K562 (cell line): ENCODE data around the gene SKOR1. TPM values are rescaled to one million over a fixed set of nuclear protein-coding genes. Genes with fewer than 3 reads are reported as not detected.

Source experiments
- BACH1 ChIP-seq: fragments of 200-800 bp; sonication (Bioruptor generic); IDR thresholded peaks from 2 replicates; pipeline ENCODE4 v1.6.1; 2016; ENCODE audit warnings: missing genetic modification characterization, missing compliant biosample characterization
- BCOR ChIP-seq: fragments of 450-650 bp; IDR thresholded peaks from 2 replicates; pipeline ENCODE4 v1.6.1; 2016
- CAMTA2 ChIP-seq: fragments of 250-450 bp; sonication (Bioruptor Pico); conservative IDR thresholded peaks from 2 replicates; pipeline ENCODE4 v1.5.1; 2022
- KLF6 ChIP-seq: fragments of 250-450 bp; sonication (Bioruptor Pico); IDR thresholded peaks from 2 replicates; pipeline ENCODE4 v1.4.0; 2020; ENCODE audit warnings: mild to moderate bottlenecking, moderate library complexity, borderline replicate concordance
- MXI1 ChIP-seq: IDR thresholded peaks from 2 replicates; pipeline ENCODE4 v1.6.1; 2011; ENCODE audit warnings: low read depth, mild to moderate bottlenecking, improper control_type of control experiment, low read length
- NFE2 ChIP-seq: IDR thresholded peaks from 2 replicates; pipeline ENCODE4 v1.6.1; 2014; ENCODE audit warnings: antibody characterized with exemption, low read depth
- NFE2L1 ChIP-seq: fragments of 450-650 bp; IDR thresholded peaks from 2 replicates; pipeline ENCODE4 v1.6.1; 2016; ENCODE audit warnings: missing genetic modification characterization, low read depth, mild to moderate bottlenecking, missing compliant biosample characterization, moderate library complexity, borderline replicate concordance
- NUFIP1 ChIP-seq: fragments of 450-650 bp; IDR thresholded peaks from 2 replicates; pipeline ENCODE4 v1.6.1; 2018; ENCODE audit not compliant: partially characterized antibody
- POLR2A ChIP-seq: fragments of 450-650 bp; conservative IDR thresholded peaks from 2 replicates; pipeline ENCODE4 v1.6.1; 2016
- POLR2AphosphoS2 ChIP-seq: IDR thresholded peaks from 2 replicates; pipeline ENCODE4 v1.6.1; 2012; ENCODE audit warnings: low read length, improper control_type of control experiment
- SNIP1 ChIP-seq: fragments of 450-650 bp; IDR thresholded peaks from 2 replicates; pipeline ENCODE4 v1.7.1; 2017; ENCODE audit warnings: low read depth, mild to moderate bottlenecking
- SOX6 ChIP-seq: fragments of 450-650 bp; IDR thresholded peaks from 2 replicates; pipeline ENCODE4 v1.6.1; 2014; ENCODE audit warnings: mild to moderate bottlenecking
- TAF7 ChIP-seq: fragments of 450-650 bp; IDR thresholded peaks from 2 replicates; pipeline ENCODE4 v1.6.1; 2016; ENCODE audit warnings: missing genetic modification characterization, missing compliant biosample characterization
- XRCC5 ChIP-seq: fragments of 200-400 bp; formaldehyde crosslinking; IDR thresholded peaks from 2 replicates; pipeline ENCODE4 v1.6.1; 2017; ENCODE audit warnings: low read depth, mild to moderate bottlenecking, low read length
- ZBTB8A ChIP-seq: fragments of 450-650 bp; IDR thresholded peaks from 2 replicates; pipeline ENCODE4 v1.6.1; 2018; ENCODE audit warnings: mild to moderate bottlenecking, moderate library complexity; ENCODE audit not compliant: partially characterized antibody
- ZEB2 ChIP-seq: fragments of 450-650 bp; IDR thresholded peaks from 2 replicates; pipeline ENCODE4 v1.6.1; 2016
- ZFP36 ChIP-seq: fragments of 150-350 bp; IDR thresholded peaks from 2 replicates; pipeline ENCODE4 v1.6.1; 2018; ENCODE audit warnings: low read length, low read depth; ENCODE audit not compliant: partially characterized antibody
- ZNF316 ChIP-seq: fragments of 450-650 bp; IDR thresholded peaks from 2 replicates; pipeline ENCODE4 v1.6.1; 2016
- polyA plus RNA-seq, 8 experiments: library from polyadenylated mRNA; depleted of rRNA in 4 of 8; stranded (reverse) in 5 of 8; unstranded in 3 of 8; fragments of >200 nt; fragmentation: Nextera tagmentation in 2 of 8; fragmentation: Illumina TruSeq in 1 of 8; extraction: Ambion mirVana in 2 of 8; extraction: Trizol in 1 of 8; gene quantifications; 2 replicates each; pipeline versions ENCODE4 v1.2.1 to v1.2.3, GENCODE V29; 2011 to 2014; ENCODE audit warnings: inconsistent platforms in 1 of 8, missing spikeins in 1 of 8
- total RNA-seq, 7 experiments: library from RNA; depleted of rRNA in 6 of 7; stranded (reverse); fragments of >200 nt in 6 of 7; fragmentation: Illumina TruSeq in 2 of 7; extraction: Trizol in 2 of 7; gene quantifications; 2 replicates each; pipeline versions ENCODE4 v1.2.1 to v1.2.3, GENCODE V29; 2011 to 2021; ENCODE audit warnings: low replicate concordance in 1 of 7
- TF ChIP-seq, protein P1 (sequence below): fragments of 450-650 bp; IDR thresholded peaks from 2 replicates; pipeline ENCODE4 v1.6.1; 2014; ENCODE audit warnings: low read depth, mild to moderate bottlenecking, moderate library complexity, borderline replicate concordance
- TF ChIP-seq, protein P2 (sequence below): fragments of 200-400 bp; formaldehyde crosslinking; IDR thresholded peaks from 2 replicates; pipeline ENCODE4 v1.6.1; 2017; ENCODE audit warnings: mild to moderate bottlenecking, low read depth, low read length, moderate library complexity
- TF ChIP-seq, protein P3 (sequence below): fragments of 450-650 bp; IDR thresholded peaks from 2 replicates; pipeline ENCODE4 v1.6.1; 2016; ENCODE audit warnings: low read depth, mild to moderate bottlenecking, moderate library complexity
- TF ChIP-seq, protein P4 (sequence below): fragments of 200-800 bp; sonication (Bioruptor generic); IDR thresholded peaks from 2 replicates; pipeline ENCODE4 v1.6.1; 2017; ENCODE audit warnings: missing genetic modification characterization, missing compliant biosample characterization
- TF ChIP-seq, protein P5 (sequence below): fragments of 250-450 bp; sonication (Bioruptor Pico); IDR thresholded peaks from 2 replicates; pipeline ENCODE4 v1.8.0; 2022; ENCODE audit warnings: moderate library complexity, mild to moderate bottlenecking, inconsistent platforms

Gene SKOR1
- total and polyA plus RNA-seq, 9 of the 15 experiments (the other 6 are each of a cell fraction or from before 2014, with no cell fraction given) = 0.04 to 0.41 (median 0.09) TPM; not detected in 3

DNA sequence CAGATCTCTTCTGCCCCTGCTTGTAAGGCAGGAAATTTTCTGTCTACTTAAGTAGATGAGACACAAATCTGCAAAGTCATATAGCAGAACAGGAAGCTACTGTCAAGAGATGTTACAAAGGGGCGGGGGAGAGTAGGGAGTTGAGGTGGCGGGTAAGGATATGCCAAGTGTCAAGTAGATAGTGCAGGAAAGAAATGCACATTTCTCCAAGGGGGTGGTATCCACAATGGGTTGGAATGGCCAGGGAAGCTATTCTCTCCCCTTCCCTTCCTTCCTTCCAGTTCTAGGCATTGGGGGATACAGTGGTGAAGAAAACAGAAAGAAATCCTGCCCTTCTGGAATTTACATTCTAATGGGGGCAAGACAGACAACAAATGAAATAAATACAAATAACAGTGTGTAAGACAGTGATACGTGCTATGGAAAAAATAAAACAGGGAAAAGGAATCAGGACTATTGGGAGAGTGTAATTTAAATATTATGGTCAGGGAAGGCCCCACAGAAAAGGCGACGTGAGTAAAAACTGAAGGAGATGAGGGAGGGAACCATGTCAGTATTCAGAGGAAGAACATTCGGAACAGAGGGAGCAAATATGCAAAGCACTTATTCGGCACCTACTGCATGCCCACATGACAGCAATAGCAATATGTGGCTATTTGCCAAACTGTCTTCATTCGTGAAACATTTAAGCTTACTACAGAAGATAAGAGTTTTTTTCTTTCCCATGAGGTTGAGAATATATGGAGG is 57.4 kb downstream of the SKOR1 start (continued):
- TF ChIP-seq, protein P1, sequence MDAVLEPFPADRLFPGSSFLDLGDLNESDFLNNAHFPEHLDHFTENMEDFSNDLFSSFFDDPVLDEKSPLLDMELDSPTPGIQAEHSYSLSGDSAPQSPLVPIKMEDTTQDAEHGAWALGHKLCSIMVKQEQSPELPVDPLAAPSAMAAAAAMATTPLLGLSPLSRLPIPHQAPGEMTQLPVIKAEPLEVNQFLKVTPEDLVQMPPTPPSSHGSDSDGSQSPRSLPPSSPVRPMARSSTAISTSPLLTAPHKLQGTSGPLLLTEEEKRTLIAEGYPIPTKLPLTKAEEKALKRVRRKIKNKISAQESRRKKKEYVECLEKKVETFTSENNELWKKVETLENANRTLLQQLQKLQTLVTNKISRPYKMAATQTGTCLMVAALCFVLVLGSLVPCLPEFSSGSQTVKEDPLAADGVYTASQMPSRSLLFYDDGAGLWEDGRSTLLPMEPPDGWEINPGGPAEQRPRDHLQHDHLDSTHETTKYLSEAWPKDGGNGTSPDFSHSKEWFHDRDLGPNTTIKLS = peak; percentile 57; the same call in 1 of the 2 replicates
- TF ChIP-seq ZBTB8A (no peak), MXI1 (no peak), ZNF316 (peak; percentile 97), BCOR (no peak), ZFP36 (peak; percentile 27), SNIP1 (no peak), ZEB2 (peak; percentile 71), NFE2 (peak; percentile 99), TAF7 (tag) (no peak), XRCC5 (no peak), BACH1 (tag) (0 out of 2 replicates have a peak, but pooled peaks have one; percentile 80), SOX6 (peak; percentile 71), CAMTA2 (no peak), NUFIP1 (no peak), KLF6 (no peak; the same call in 1 of the 2 replicates), NFE2L1 (tag) (peak; percentile 57; the same call in 1 of the 2 replicates), POLR2A (no peak), POLR2AphosphoS2 (no peak)
- TF ChIP-seq, protein P2, sequence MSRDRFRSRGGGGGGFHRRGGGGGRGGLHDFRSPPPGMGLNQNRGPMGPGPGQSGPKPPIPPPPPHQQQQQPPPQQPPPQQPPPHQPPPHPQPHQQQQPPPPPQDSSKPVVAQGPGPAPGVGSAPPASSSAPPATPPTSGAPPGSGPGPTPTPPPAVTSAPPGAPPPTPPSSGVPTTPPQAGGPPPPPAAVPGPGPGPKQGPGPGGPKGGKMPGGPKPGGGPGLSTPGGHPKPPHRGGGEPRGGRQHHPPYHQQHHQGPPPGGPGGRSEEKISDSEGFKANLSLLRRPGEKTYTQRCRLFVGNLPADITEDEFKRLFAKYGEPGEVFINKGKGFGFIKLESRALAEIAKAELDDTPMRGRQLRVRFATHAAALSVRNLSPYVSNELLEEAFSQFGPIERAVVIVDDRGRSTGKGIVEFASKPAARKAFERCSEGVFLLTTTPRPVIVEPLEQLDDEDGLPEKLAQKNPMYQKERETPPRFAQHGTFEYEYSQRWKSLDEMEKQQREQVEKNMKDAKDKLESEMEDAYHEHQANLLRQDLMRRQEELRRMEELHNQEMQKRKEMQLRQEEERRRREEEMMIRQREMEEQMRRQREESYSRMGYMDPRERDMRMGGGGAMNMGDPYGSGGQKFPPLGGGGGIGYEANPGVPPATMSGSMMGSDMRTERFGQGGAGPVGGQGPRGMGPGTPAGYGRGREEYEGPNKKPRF = no peak
- TF ChIP-seq, protein P3, sequence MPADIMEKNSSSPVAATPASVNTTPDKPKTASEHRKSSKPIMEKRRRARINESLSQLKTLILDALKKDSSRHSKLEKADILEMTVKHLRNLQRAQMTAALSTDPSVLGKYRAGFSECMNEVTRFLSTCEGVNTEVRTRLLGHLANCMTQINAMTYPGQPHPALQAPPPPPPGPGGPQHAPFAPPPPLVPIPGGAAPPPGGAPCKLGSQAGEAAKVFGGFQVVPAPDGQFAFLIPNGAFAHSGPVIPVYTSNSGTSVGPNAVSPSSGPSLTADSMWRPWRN = no peak
- TF ChIP-seq, protein P4, sequence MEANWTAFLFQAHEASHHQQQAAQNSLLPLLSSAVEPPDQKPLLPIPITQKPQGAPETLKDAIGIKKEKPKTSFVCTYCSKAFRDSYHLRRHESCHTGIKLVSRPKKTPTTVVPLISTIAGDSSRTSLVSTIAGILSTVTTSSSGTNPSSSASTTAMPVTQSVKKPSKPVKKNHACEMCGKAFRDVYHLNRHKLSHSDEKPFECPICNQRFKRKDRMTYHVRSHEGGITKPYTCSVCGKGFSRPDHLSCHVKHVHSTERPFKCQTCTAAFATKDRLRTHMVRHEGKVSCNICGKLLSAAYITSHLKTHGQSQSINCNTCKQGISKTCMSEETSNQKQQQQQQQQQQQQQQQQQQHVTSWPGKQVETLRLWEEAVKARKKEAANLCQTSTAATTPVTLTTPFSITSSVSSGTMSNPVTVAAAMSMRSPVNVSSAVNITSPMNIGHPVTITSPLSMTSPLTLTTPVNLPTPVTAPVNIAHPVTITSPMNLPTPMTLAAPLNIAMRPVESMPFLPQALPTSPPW = peak; percentile 88
- TF ChIP-seq, protein P5, sequence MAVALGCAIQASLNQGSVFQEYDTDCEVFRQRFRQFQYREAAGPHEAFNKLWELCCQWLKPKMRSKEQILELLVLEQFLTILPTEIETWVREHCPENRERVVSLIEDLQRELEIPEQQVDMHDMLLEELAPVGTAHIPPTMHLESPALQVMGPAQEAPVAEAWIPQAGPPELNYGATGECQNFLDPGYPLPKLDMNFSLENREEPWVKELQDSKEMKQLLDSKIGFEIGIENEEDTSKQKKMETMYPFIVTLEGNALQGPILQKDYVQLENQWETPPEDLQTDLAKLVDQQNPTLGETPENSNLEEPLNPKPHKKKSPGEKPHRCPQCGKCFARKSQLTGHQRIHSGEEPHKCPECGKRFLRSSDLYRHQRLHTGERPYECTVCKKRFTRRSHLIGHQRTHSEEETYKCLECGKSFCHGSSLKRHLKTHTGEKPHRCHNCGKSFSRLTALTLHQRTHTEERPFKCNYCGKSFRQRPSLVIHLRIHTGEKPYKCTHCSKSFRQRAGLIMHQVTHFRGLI (CRISPR knock-in tag) = no peak
